Glutamatergic neuron (in vitro differentiated cells): Measurements from ENCODE around the gene NHSL2. TPM values are rescaled to one million over a fixed set of nuclear protein-coding genes. Genes with fewer than 3 reads are reported as not detected.

Experiments used
- DNase-seq: peaks from one replicate; pipeline ENCODE4 v3.0.0; 2022
- H3K27ac Mint-ChIP-seq: one replicate; pipeline ENCODE4 v1.8.0; 2020; ENCODE audit warnings: mild to moderate bottlenecking, mixed read lengths, inconsistent platforms; ENCODE audit not compliant: unreplicated experiment
- H3K27me3 Mint-ChIP-seq: one replicate; pipeline ENCODE4 v1.8.0; 2020; ENCODE audit warnings: mild to moderate bottlenecking, moderate library complexity, mixed read lengths, inconsistent platforms; ENCODE audit not compliant: unreplicated experiment
- H3K36me3 Mint-ChIP-seq: one replicate; pipeline ENCODE4 v1.8.0; 2020; ENCODE audit warnings: mild to moderate bottlenecking, mixed read lengths, inconsistent platforms; ENCODE audit not compliant: unreplicated experiment
- H3K4me1 Mint-ChIP-seq: one replicate; pipeline ENCODE4 v1.8.0; 2020; ENCODE audit warnings: mild to moderate bottlenecking, low read depth, mixed read lengths, inconsistent platforms; ENCODE audit not compliant: unreplicated experiment
- H3K4me3 Mint-ChIP-seq: one replicate; pipeline ENCODE4 v1.8.0; 2020; ENCODE audit warnings: mild to moderate bottlenecking, mixed read lengths, inconsistent platforms; ENCODE audit not compliant: unreplicated experiment
- H3K9me3 Mint-ChIP-seq: one replicate; pipeline ENCODE4 v1.8.0; 2020; ENCODE audit warnings: mild to moderate bottlenecking, moderate library complexity, mixed read lengths, inconsistent platforms; ENCODE audit not compliant: unreplicated experiment
- total RNA-seq: library from RNA; stranded (reverse); fragmentation: NEBNext Ultra II Directional; extraction: Animal tissue kit (Norgen Biotek cat#: 25700); gene quantifications from one replicate; pipeline ENCODE4 v1.2.1, GENCODE V29; 2021; ENCODE audit not compliant: unreplicated experiment
- TF ChIP-seq, protein P1 (sequence below): fragments of 200-600 bp; sonication (generic); IDR thresholded peaks from one replicate; pipeline ENCODE4 v1.5.0; 2021; ENCODE audit not compliant: partially characterized antibody, unreplicated experiment

The NHSL2 gene
- total RNA-seq, 1 donor from 2014 or later, result 7.3 TPM

GRCh38 chrX:72201836-72202536 lies 291.3 kb downstream of the NHSL2 start:
- Mint-ChIP-seq H3K36me3 (no peaks in the 10 kb centered on the region), H3K27ac (no peak overlapping the region), H3K4me3 (no peak overlapping the region), H3K27me3 (no peaks in the 10 kb centered on the region), H3K9me3 (no peaks in the 10 kb centered on the region), H3K4me1 (no peaks in the 10 kb centered on the region)
- DNase-seq, result no peak
- TF ChIP-seq, protein P1, sequence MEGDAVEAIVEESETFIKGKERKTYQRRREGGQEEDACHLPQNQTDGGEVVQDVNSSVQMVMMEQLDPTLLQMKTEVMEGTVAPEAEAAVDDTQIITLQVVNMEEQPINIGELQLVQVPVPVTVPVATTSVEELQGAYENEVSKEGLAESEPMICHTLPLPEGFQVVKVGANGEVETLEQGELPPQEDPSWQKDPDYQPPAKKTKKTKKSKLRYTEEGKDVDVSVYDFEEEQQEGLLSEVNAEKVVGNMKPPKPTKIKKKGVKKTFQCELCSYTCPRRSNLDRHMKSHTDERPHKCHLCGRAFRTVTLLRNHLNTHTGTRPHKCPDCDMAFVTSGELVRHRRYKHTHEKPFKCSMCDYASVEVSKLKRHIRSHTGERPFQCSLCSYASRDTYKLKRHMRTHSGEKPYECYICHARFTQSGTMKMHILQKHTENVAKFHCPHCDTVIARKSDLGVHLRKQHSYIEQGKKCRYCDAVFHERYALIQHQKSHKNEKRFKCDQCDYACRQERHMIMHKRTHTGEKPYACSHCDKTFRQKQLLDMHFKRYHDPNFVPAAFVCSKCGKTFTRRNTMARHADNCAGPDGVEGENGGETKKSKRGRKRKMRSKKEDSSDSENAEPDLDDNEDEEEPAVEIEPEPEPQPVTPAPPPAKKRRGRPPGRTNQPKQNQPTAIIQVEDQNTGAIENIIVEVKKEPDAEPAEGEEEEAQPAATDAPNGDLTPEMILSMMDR, result no peak

Other genes starting within 250 kb of the NHSL2 start
- gene CXorf49, start 192.6 kb upstream of the NHSL2 start, total RNA-seq, result not detected
- gene CXorf49B, start 147.5 kb upstream of the NHSL2 start, total RNA-seq, result not detected
- gene RTL5, start 221.1 kb downstream of the NHSL2 start, total RNA-seq, result 18.2 TPM